ENCODE results near the gene AUTS2.

Gene AUTS2

GRCh38 chr7:70836946-70837345, 1238.7 kb downstream of the AUTS2 start:
- DNase-seq, result no peak

GRCh38 chr7:70837589-70837988, 1239.3 kb downstream of the AUTS2 start:
- no peak for DNase-seq

GRCh38 chr7:70838292-70838907, 1240.1 kb downstream of the AUTS2 start:
- DNase-seq, result no peak

Measured in GF-D8 (cell line).